Keratinocyte (primary cell): Measurements from ENCODE around the gene CUX1. TPM values are rescaled to one million over a fixed set of nuclear protein-coding genes. Genes with fewer than 3 reads are reported as not detected.

Experiments
- DNase-seq: peaks from one replicate; pipeline ENCODE4 v3.0.0-alpha.2; 2011; ENCODE audit warnings: low read depth, missing footprints, low spot score
- FAIRE-seq: peaks from 2 replicates; lab custom pipeline; 2011; peaks lifted over from hg19 to GRCh38; lab: Jason Lieb, UNC
- H2AFZ ChIP-seq: 2 replicates; pipeline ENCODE4 v1.6.0; 2012; ENCODE audit warnings: low read length, control low read depth, inconsistent platforms; ENCODE audit not compliant: control insufficient read depth
- H3K27ac ChIP-seq: 2 replicates; pipeline ENCODE4 v1.5.1; 2011; ENCODE audit warnings: low read length; ENCODE audit not compliant: control insufficient read depth, insufficient read depth
- H3K27me3 ChIP-seq: 3 replicates; pipeline ENCODE4 v1.6.0; 2011; ENCODE audit warnings: low read length; ENCODE audit not compliant: control insufficient read depth, insufficient read depth; ENCODE audit errors: extremely low read depth
- H3K36me3 ChIP-seq, 2 experiments: 2 replicates in 1 of 2; 3 replicates in 1 of 2; pipeline ENCODE4 v1.5.1; 2011; ENCODE audit warnings: low read length in 2 of 2, mild to moderate bottlenecking in 1 of 2; ENCODE audit not compliant: control insufficient read depth in 2 of 2, insufficient read depth in 2 of 2; ENCODE audit errors: extremely low read depth in 1 of 2
- H3K4me1 ChIP-seq: 3 replicates; pipeline ENCODE4 v1.5.1; 2011; ENCODE audit warnings: low read length; ENCODE audit not compliant: control insufficient read depth, insufficient read depth; ENCODE audit errors: extremely low read depth
- H3K4me2 ChIP-seq: 3 replicates; pipeline ENCODE4 v1.6.0; 2011; ENCODE audit warnings: low read depth, low read length; ENCODE audit not compliant: control insufficient read depth, insufficient read depth; ENCODE audit errors: extremely low read depth
- H3K4me3 ChIP-seq, 3 experiments: fragments of 200-600 bp in 1 of 3; sonication (generic) in 1 of 3; 2 replicates in 2 of 3; 3 replicates in 1 of 3; pipeline ENCODE4 v1.5.1; 2011 to 2016; ENCODE audit warnings: low read length in 3 of 3, mild to moderate bottlenecking in 3 of 3, control low read depth in 2 of 3, inconsistent platforms in 1 of 3, low read depth in 1 of 3, mixed read lengths in 1 of 3, mixed run types in 1 of 3, moderate library complexity in 1 of 3; ENCODE audit not compliant: control insufficient read depth in 2 of 3, insufficient read depth in 2 of 3; ENCODE audit errors: extremely low read depth in 1 of 3
- H3K79me2 ChIP-seq: 2 replicates; pipeline ENCODE4 v1.6.0; 2012; ENCODE audit warnings: low read length; ENCODE audit not compliant: control insufficient read depth, insufficient read depth
- H3K9ac ChIP-seq: 3 replicates; pipeline ENCODE4 v1.6.0; 2011; ENCODE audit warnings: low read length; ENCODE audit not compliant: control insufficient read depth, insufficient read depth; ENCODE audit errors: extremely low read depth
- H3K9me1 ChIP-seq: 3 replicates; pipeline ENCODE4 v1.6.0; 2011; ENCODE audit warnings: low read length; ENCODE audit not compliant: control insufficient read depth, insufficient read depth; ENCODE audit errors: extremely low read depth
- H3K9me3 ChIP-seq: 2 replicates; pipeline ENCODE4 v1.5.1; 2012; ENCODE audit warnings: low read depth, low read length; ENCODE audit not compliant: control insufficient read depth
- H4K20me1 ChIP-seq: 3 replicates; pipeline ENCODE4 v1.6.0; 2011; ENCODE audit warnings: low read length; ENCODE audit not compliant: control insufficient read depth, insufficient read depth; ENCODE audit errors: extremely low read depth
- CTCF ChIP-seq, 3 experiments: IDR thresholded peaks in 1 of 3; conservative IDR thresholded peaks in 1 of 3; optimal IDR thresholded peaks in 1 of 3; 2 replicates in 2 of 3; 3 replicates in 1 of 3; pipeline versions ENCODE3 to v1.5.1; 2011; ENCODE audit warnings: low read length in 3 of 3, mild to moderate bottlenecking in 3 of 3, moderate library complexity in 2 of 3, control low read depth in 1 of 3, inconsistent platforms in 1 of 3; ENCODE audit not compliant: insufficient read depth in 2 of 3; ENCODE audit errors: extremely low read depth in 1 of 3
- EZH2 ChIP-seq: IDR thresholded peaks from one replicate; pipeline ENCODE4 v1.6.1; 2012; ENCODE audit warnings: inconsistent platforms, mild to moderate bottlenecking, low read length, moderate library complexity
- dilution Hi-C: fragments of 300-500 bp; cut with MboI; formaldehyde crosslinking; loops from one replicate; pipeline ENCODE4 v1.7.0; 2020; ENCODE audit warnings: low sequenced_read_pairs; ENCODE audit not compliant: extremely low pct_ligation_motif_present
- polyA plus RNA-seq, 5 experiments: library from polyadenylated mRNA; depleted of rRNA in 3 of 5; stranded (reverse) in 3 of 5; stranded (forward) in 1 of 5; unstranded in 1 of 5; fragments of >200 nt; gene quantifications; 1 replicate in 1 of 5; 2 replicates in 3 of 5; 3 replicates in 1 of 5; pipeline versions ENCODE4 v1.2.1 to v1.2.3, GENCODE V29; 2011 to 2012; ENCODE audit warnings: missing spikeins in 2 of 5, low read depth in 1 of 5, low replicate concordance in 1 of 5

Gene CUX1
- polyA plus RNA-seq, 1 donor (not counting 4 experiments of a cell fraction or from before 2014, with no cell fraction given), result 18.3 TPM

- H3K27ac ChIP-seq, result no peak overlapping the region
- H3K4me2 ChIP-seq, result no peak overlapping the region
- no peaks in the 10 kb centered on the region for H3K27me3 ChIP-seq
- TF ChIP-seq EZH2, result no peak
- TF ChIP-seq CTCF (optimal IDR thresholded peaks at IDR 0.05 in 1 of 3, IDR thresholded peaks at IDR 0.05 in 1 of 3, conservative IDR thresholded peaks at IDR 0.05 in 1 of 3; ENCODE audit: extremely low read depth in 1 of 3, insufficient read depth in 2 of 3, low read length in 3 of 3), result no peak
- H4K20me1 ChIP-seq, result peaks cover 12% of the 10 kb centered on the region
- dilution Hi-C loops, result no loop called here
- no peaks in the 10 kb centered on the region for H3K36me3 ChIP-seq
- DNase-seq, result no peak
- peaks cover 39% of the 10 kb centered on the region for H3K79me2 ChIP-seq
- FAIRE-seq, result no peak
- H3K9me1 ChIP-seq, result no peaks in the 10 kb centered on the region
- H3K9me3 ChIP-seq, result no peaks in the 10 kb centered on the region
- H3K9ac ChIP-seq, result no peak overlapping the region
- peaks cover 3% of the 10 kb centered on the region for H3K4me1 ChIP-seq
- H3K4me3 ChIP-seq, result no peak overlapping the region
- no peak overlapping the region for H2AFZ ChIP-seq
Observed at GRCh38 chr7:101854084-101854865, 36.8 kb downstream of the CUX1 start.

GRCh38 chr7:101856473-101857357 is 39.3 kb downstream of the CUX1 start:
- H3K27ac ChIP-seq, result peak overlapping the region; percentile 20

More at GRCh38 chr7:101856473-101857357, 39.3 kb downstream of the CUX1 start:
- Histone ChIP-seq H3K27me3 (no peaks in the 10 kb centered on the region), H3K36me3 (no peaks in the 10 kb centered on the region), H4K20me1 (peaks cover 8% of the 10 kb centered on the region), H3K9me1 (no peaks in the 10 kb centered on the region), H3K4me3 (no peak overlapping the region), H3K9ac (peak overlapping the region; percentile 22), H2AFZ (peak overlapping the region; percentile 15), H3K4me1 (peaks cover 3% of the 10 kb centered on the region), H3K79me2 (peaks cover 29% of the 10 kb centered on the region), H3K4me2 (peak overlapping the region; percentile 40), H3K9me3 (no peaks in the 10 kb centered on the region)
- DNase-seq, result no peak
- TF ChIP-seq EZH2, result no peak
- no peak for TF ChIP-seq CTCF (optimal IDR thresholded peaks at IDR 0.05 in 1 of 3, IDR thresholded peaks at IDR 0.05 in 1 of 3, conservative IDR thresholded peaks at IDR 0.05 in 1 of 3; ENCODE audit: extremely low read depth in 1 of 3, insufficient read depth in 2 of 3, low read length in 3 of 3)
- FAIRE-seq, result no peak
- dilution Hi-C loops, result no loop called here
